Heart left ventricle (tissue), 16 donors: Measurements from ENCODE around the gene CHN2. TPM values are rescaled to one million over a fixed set of nuclear protein-coding genes. Genes with fewer than 3 reads are reported as not detected.
"Not testable (repeated sequence)": the region's sequence is repeated elsewhere in the genome, so short reads cannot be mapped to it uniquely, and the experiment has no call there.

ENCODE experiments used
- ATAC-seq, 4 donors: fragments of 200-7000 bp; cut with Tn5 transposase; one replicate each; pipeline ENCODE4 v1.9.1; 2020 to 2022; ENCODE audit warnings: moderate library complexity in 4 of 4, mild to moderate bottlenecking in 3 of 4, moderate number of reproducible peaks in 1 of 4
- DNase-seq, 5 donors: peaks; one replicate each; pipeline ENCODE4 v3.0.0-alpha.2; 2020
- H3K27ac ChIP-seq, 12 donors: fragments of 200-600 bp; sonication (generic) in 4 of 12; one replicate each; pipeline versions ENCODE4 v1.5.0 to v1.8.0; 2016 to 2022; ENCODE audit warnings: mild to moderate bottlenecking in 2 of 12
- H3K27me3 ChIP-seq, 9 donors: fragments of 200-600 bp; sonication (generic) in 2 of 9; one replicate each; pipeline versions ENCODE4 v1.5.1 to v1.8.0; 2016 to 2022; ENCODE audit warnings: mild to moderate bottlenecking in 3 of 9
- H3K36me3 ChIP-seq, 9 donors: fragments of 200-600 bp; sonication (generic) in 2 of 9; one replicate each; pipeline versions ENCODE4 v1.5.0 to v1.8.0; 2018 to 2022; ENCODE audit warnings: mild to moderate bottlenecking in 2 of 9
- H3K4me1 ChIP-seq, 12 donors: fragments of 200-600 bp; sonication (generic) in 4 of 12; one replicate each; pipeline versions ENCODE4 v1.5.0 to v1.8.0; 2016 to 2022; ENCODE audit warnings: mild to moderate bottlenecking in 3 of 12
- H3K4me3 ChIP-seq, 12 donors: fragments of 200-600 bp; sonication (generic) in 4 of 12; one replicate each; pipeline versions ENCODE4 v1.5.0 to v1.8.0; 2017 to 2022; ENCODE audit warnings: mild to moderate bottlenecking in 9 of 12, moderate library complexity in 4 of 12
- H3K9me3 ChIP-seq, 12 donors: fragments of 200-600 bp; sonication (generic) in 4 of 12; one replicate each; pipeline versions ENCODE4 v1.5.0 to v1.8.0; 2016 to 2022; ENCODE audit warnings: mild to moderate bottlenecking in 1 of 12
- CTCF ChIP-seq, 12 donors: fragments of 200-600 bp; sonication (generic) in 4 of 12; IDR thresholded peaks; one replicate each; pipeline versions ENCODE4 v1.5.0 to v1.8.0; 2018 to 2022; ENCODE audit warnings: antibody characterized with exemption in 12 of 12, mild to moderate bottlenecking in 5 of 12
- POLR2A ChIP-seq, 2 donors: fragments of 450-650 bp; IDR thresholded peaks; one replicate each; pipeline ENCODE4 v1.6.1; 2017; ENCODE audit warnings: antibody characterized with exemption in 2 of 2, mild to moderate bottlenecking in 2 of 2, moderate library complexity in 2 of 2
- WGBS, 4 donors: extraction: QIAGEN DNeasy Blood & Tissue Kit in 2 of 4; methylation state at CpG; one replicate each; pipeline versions ENCODE4 v1.1.5 to v1.1.7; 2013 to 2018; 5-methylcytosine and 5-hydroxymethylcytosine counted together
- intact Hi-C, 10 donors: fragments of 100-400 bp; cut with DNase I; formaldehyde crosslinking; loops; one replicate each; pipeline versions ENCODE4 v1.11.1 to v1.14.2; 2022
- polyA plus RNA-seq, 2 donors: library from polyadenylated mRNA; stranded (reverse); fragments of 200-250 nt; gene quantifications; one replicate each; pipeline ENCODE4 v1.2.3, GENCODE V29; 2013
- total RNA-seq, 9 donors: library from RNA; depleted of rRNA in 2 of 9; stranded (reverse); fragments of >200 nt in 2 of 9; fragmentation: NEBNext Ultra II Directional in 3 of 9; extraction: Animal tissue kit (Norgen Biotek cat#: 25700) in 3 of 9; gene quantifications; one replicate each; pipeline versions ENCODE4 v1.1.0 to v1.2.4, GENCODE V29; 2016 to 2023
- donor health status: ischemic (EF 13 %, LVEDD 7.1; RV severe dilation, severe dysfunction).
- donor health status: healthy with polysubstance abuse.
- donor health status: DM: no; HTN: yes; CAD: no.
- donor health status: DM: no; HTN: no; CAD: no.
- donor health status: ischemic (EF 25% LVEDD 6.9; RV normal size, moderate dysfunction).
- donor health status: ischemic (EF 25% LVEDD 5.7; RV mildly dilated, moderate dysfunction).
- donor health status: healthy.
- donor health status: DM: yes; HTN: yes; CAD: no.
- donor health status: ischemic (EF 35%, LVEDD 5.7; RV mildly dilated, moderate dysfunction).
- donor health status: nonischemic (EF 11% LVEDD 7.7; RV severe dilation, severe dysfunction).
- donor health status: DM: yes; HTN: yes; CAD: no.
- donor health status: PGD.
- donor health status: ischemic (EF 29% LVEDD 5.4; RV normal size, mild dysfunction).
- donor health status: nonischemic (EF 23%, LVEDD 6.1; RV moderate dilation, normal function).

CHN2 gene
- total and polyA plus RNA-seq, 11 donors, result 11.2 to 54.4 (median 33.6) TPM

GRCh38 chr7:29208410-29209250, 14.1 kb downstream of the CHN2 start:
- Histone ChIP-seq H3K36me3 (no peaks in the 10 kb centered on the region), H3K4me1 (peaks cover 0 to 22% (median 0%) of the 10 kb centered on the region in 12 donors), H3K27ac (no peak overlapping the region), H3K4me3 (no peak overlapping the region), H3K27me3 (no peaks in the 10 kb centered on the region), H3K9me3 (no peaks in the 10 kb centered on the region)
- TF ChIP-seq POLR2A (IDR thresholded peaks at IDR 0.05) (no peak), CTCF (IDR thresholded peaks at IDR 0.05) (no peak)
- intact Hi-C loops, result no loop called here
- ATAC-seq (no peak), DNase-seq (no peak)
- WGBS, 4 donors, result 89 to 92% (median 90%) methylated on average over 12 of the region's 12 CpGs

- no peak overlapping the region for H3K27ac ChIP-seq
- H3K9me3 ChIP-seq, result no peaks in the 10 kb centered on the region
- peaks cover 0 to 17% (median under 1%) of the 10 kb centered on the region in 12 donors for H3K4me1 ChIP-seq
- intact Hi-C loops, result no loop called here
- DNase-seq (no peak), ATAC-seq (no peak)
- no peaks in the 10 kb centered on the region for H3K27me3 ChIP-seq
- WGBS, 4 donors, result 87 to 97% (median 94%) methylated on average over 3 of the region's 3 CpGs
- TF ChIP-seq POLR2A (IDR thresholded peaks at IDR 0.05) (no peak), CTCF (IDR thresholded peaks at IDR 0.05) (no peak)
- H3K36me3 ChIP-seq, result no peaks in the 10 kb centered on the region
- no peak overlapping the region for H3K4me3 ChIP-seq
Measured at GRCh38 chr7:29209745-29210144, 15.2 kb downstream of the CHN2 start.

- H3K36me3 ChIP-seq, H3K4me3 ChIP-seq, ATAC-seq, H3K27me3 ChIP-seq, H3K9me3 ChIP-seq, intact Hi-C loops: not testable (repeated sequence)
- Histone ChIP-seq H3K27ac (peak overlapping the region in 1 of 12 donors; percentile 67), H3K4me1 (peaks cover 0 to 38% (median 8%) of the 10 kb centered on the region in 12 donors)
- 94 to 98% (median 97%) methylated on average over 2 of the region's 2 CpGs for WGBS, 4 donors
- DNase-seq, result peak in 1 of 5 donors; percentile 28
Measured at GRCh38 chr7:29212736-29213135, 18.2 kb downstream of the CHN2 start.

- ATAC-seq, result no peak
- Histone ChIP-seq H3K27me3 (no peaks in the 10 kb centered on the region), H3K27ac (peak overlapping the region in 1 of 12 donors; percentile 37), H3K4me3 (no peak overlapping the region), H3K9me3 (no peaks in the 10 kb centered on the region), H3K4me1 (peaks cover 0 to 38% (median 8%) of the 10 kb centered on the region in 12 donors), H3K36me3 (no peaks in the 10 kb centered on the region)
- TF ChIP-seq CTCF (IDR thresholded peaks at IDR 0.05) (no peak), POLR2A (IDR thresholded peaks at IDR 0.05) (no peak)
- DNase-seq, result no peak
- intact Hi-C loops, result no loop called here
- 86 to 95% (median 93%) methylated on average over 5 of the region's 5 CpGs for WGBS, 4 donors
Measured at GRCh38 chr7:29214056-29214455, 19.5 kb downstream of the CHN2 start.
